Measurements from ENCODE around the gene CINP. TPM values are rescaled to one million over a fixed set of nuclear protein-coding genes. Genes with fewer than 3 reads are reported as not detected.

CINP gene
- total RNA-seq, 1 donor from 2014 or later = 33.4 TPM

GRCh38 chr14:102316743-102317563 is 45.7 kb downstream of the CINP start:
- no peaks in the 10 kb centered on the region for H3K27me3 ChIP-seq (ENCODE audit: low read depth)
- H3K4me3 ChIP-seq = peak overlapping the region; percentile 68
- H3K9me3 ChIP-seq (replicated peaks) = no peaks in the 10 kb centered on the region
- DNase-seq = peak; percentile 92
- peak overlapping the region; percentile 97 for H3K27ac ChIP-seq (replicated peaks)
- H3K36me3 ChIP-seq = no peaks in the 10 kb centered on the region
- intact Hi-C loops (cut with micrococcal nuclease) = no loop called here
- peaks cover 64% of the 10 kb centered on the region for H3K4me1 ChIP-seq
- peak; percentile 80 for TF ChIP-seq CTCF (IDR thresholded peaks at IDR 0.05; ENCODE audit: borderline replicate concordance)

- H3K27ac ChIP-seq (replicated peaks) = peak overlapping the region; percentile 97
- intact Hi-C loops (cut with micrococcal nuclease) = no loop called here
- no peaks in the 10 kb centered on the region for H3K9me3 ChIP-seq (replicated peaks)
- H3K4me3 ChIP-seq = peak overlapping the region; percentile 68
- no peak for TF ChIP-seq CTCF (IDR thresholded peaks at IDR 0.05; ENCODE audit: borderline replicate concordance)
- H3K4me1 ChIP-seq = peaks cover 64% of the 10 kb centered on the region
- no peaks in the 10 kb centered on the region for H3K27me3 ChIP-seq (ENCODE audit: low read depth)
- DNase-seq = no peak
- H3K36me3 ChIP-seq = no peaks in the 10 kb centered on the region
These were observed 46.4 kb downstream of the CINP start for GRCh38 chr14:102316338-102316742.

GRCh38 chr14:102315121-102315520 is 47.6 kb downstream of the CINP start:
- no peak for TF ChIP-seq CTCF (IDR thresholded peaks at IDR 0.05; ENCODE audit: borderline replicate concordance)
- Histone ChIP-seq H3K4me1 (peaks cover 53% of the 10 kb centered on the region), H3K27ac (replicated peaks) (no peak overlapping the region), H3K4me3 (peak overlapping the region; percentile 68), H3K9me3 (replicated peaks) (no peaks in the 10 kb centered on the region), H3K27me3 (ENCODE audit: low read depth) (no peaks in the 10 kb centered on the region), H3K36me3 (no peaks in the 10 kb centered on the region)
- intact Hi-C loops (cut with micrococcal nuclease) = no loop called here
- no peak for DNase-seq

- H3K9me3 ChIP-seq (replicated peaks) = no peaks in the 10 kb centered on the region
These were observed 48.3 kb downstream of the CINP start for GRCh38 chr14:102314242-102315011.

More at GRCh38 chr14:102314242-102315011, 48.3 kb downstream of the CINP start:
- no peaks in the 10 kb centered on the region for H3K27me3 ChIP-seq (ENCODE audit: low read depth)
- H3K27ac ChIP-seq (replicated peaks) = peak overlapping the region; percentile 52
- peak; percentile 87 for DNase-seq
- peaks cover 50% of the 10 kb centered on the region for H3K4me1 ChIP-seq
- TF ChIP-seq CTCF (IDR thresholded peaks at IDR 0.05; ENCODE audit: borderline replicate concordance) = peak; percentile 99
- H3K36me3 ChIP-seq = no peaks in the 10 kb centered on the region
- intact Hi-C loops (cut with micrococcal nuclease) = loop anchor here (5.0 kb wide), 1 partner anchor 77 kb away; no protein-coding TSS in a partner anchor
- H3K4me3 ChIP-seq = peak overlapping the region; percentile 68
